ENCODE results near the gene SERPINA1. TPM values are rescaled to one million over a fixed set of nuclear protein-coding genes. Genes with fewer than 3 reads are reported as not detected.

The SERPINA1 gene
- total and polyA plus RNA-seq, 2 of the 13 experiments (the other 11 are each of a cell fraction or from before 2014, with no cell fraction given) = 3,266 to 11,015 TPM

GRCh38 chr14:94374116-94374515, 14.3 kb downstream of the SERPINA1 start (continued):
- TF ChIP-seq ZHX2 (IDR thresholded peaks at IDR 0.05; ENCODE audit: low read depth) = no peak
- no peak for TF ChIP-seq ZHX2 (CRISPR knock-in tag; IDR thresholded peaks at IDR 0.05; ENCODE audit: borderline replicate concordance)
- TF ChIP-seq MXD4 (CRISPR knock-in tag; IDR thresholded peaks at IDR 0.05) = no peak
- TF ChIP-seq MTA1 (CRISPR knock-in tag; IDR thresholded peaks at IDR 0.05; ENCODE audit: borderline replicate concordance) = no peak
- TF ChIP-seq SRF (IDR thresholded peaks at IDR 0.05; ENCODE audit: low read depth, low read length) = no peak
- TF ChIP-seq, protein P1, sequence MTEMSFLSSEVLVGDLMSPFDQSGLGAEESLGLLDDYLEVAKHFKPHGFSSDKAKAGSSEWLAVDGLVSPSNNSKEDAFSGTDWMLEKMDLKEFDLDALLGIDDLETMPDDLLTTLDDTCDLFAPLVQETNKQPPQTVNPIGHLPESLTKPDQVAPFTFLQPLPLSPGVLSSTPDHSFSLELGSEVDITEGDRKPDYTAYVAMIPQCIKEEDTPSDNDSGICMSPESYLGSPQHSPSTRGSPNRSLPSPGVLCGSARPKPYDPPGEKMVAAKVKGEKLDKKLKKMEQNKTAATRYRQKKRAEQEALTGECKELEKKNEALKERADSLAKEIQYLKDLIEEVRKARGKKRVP (CRISPR knock-in tag; IDR thresholded peaks at IDR 0.05) = no peak
